GM12878 (cell line): ENCODE results near the gene MBD2. TPM values are rescaled to one million over a fixed set of nuclear protein-coding genes. Genes with fewer than 3 reads are reported as not detected.

Source experiments
- ATAC-seq: fragments of 200-7000 bp; cut with Tn5 transposase; 3 replicates; pipeline ENCODE4 v1.9.1; 2020; ENCODE audit warnings: mild to moderate bottlenecking, moderate library complexity
- BruUV-seq: library from RNA; stranded (reverse); fragments of 400-500 nt; replicated peaks from 2 replicates; lab custom pipeline; 2021; lab: Mats Ljungman, UMichigan
- CTCF ChIA-PET: fragments of 300-600 bp; sonication (Branson Sonifier 250); formaldehyde crosslinking; extraction: SDS; loops from one replicate; lab custom pipeline; 2021; ENCODE audit warnings: inconsistent platforms; lab: Yijun Ruan, JAX
- POLR2A ChIA-PET: fragments of 350-600 bp; formaldehyde crosslinking; extraction: SDS; loops from one replicate; lab custom pipeline; 2021; ENCODE audit warnings: inconsistent platforms; lab: Charles Lee
- RAD21 ChIA-PET: fragments of 300-600 bp; sonication (Branson Sonifier 250); formaldehyde crosslinking; loops from one replicate; lab custom pipeline; 2023; ENCODE audit warnings: antibody characterized with exemption; ENCODE audit not compliant: unreplicated experiment; lab: Charles Lee
- SMC1A ChIA-PET: fragments of 300-600 bp; sonication (Branson Sonifier 250); formaldehyde crosslinking; loops from one replicate; lab custom pipeline; 2023; ENCODE audit not compliant: unreplicated experiment, uncharacterized antibody; lab: Charles Lee
- DNase-seq: peaks from one replicate; pipeline ENCODE4 v3.0.0-alpha.2; 2011; ENCODE audit warnings: low read depth, low spot score
- FAIRE-seq: peaks from 3 replicates; lab custom pipeline; 2011; peaks lifted over from hg19 to GRCh38; lab: Jason Lieb, UNC
- H2AFZ ChIP-seq: 2 replicates; pipeline ENCODE4 v1.6.0; 2011; ENCODE audit warnings: low read depth, low read length, control low read depth; ENCODE audit not compliant: control insufficient read depth
- H3K27ac ChIP-seq: 2 replicates; pipeline ENCODE4 v1.5.1; 2011; ENCODE audit warnings: control low read depth; ENCODE audit not compliant: control insufficient read depth, insufficient read depth
- H3K27me3 ChIP-seq, 2 experiments: replicated peaks in 1 of 2; 2 replicates each; pipeline versions ENCODE4 v1.6.0 to v1.6.1; 2011; ENCODE audit warnings: low read length in 1 of 2; ENCODE audit not compliant: control insufficient read depth in 2 of 2, insufficient read depth in 2 of 2
- H3K36me3 ChIP-seq, 2 experiments: 2 replicates each; pipeline ENCODE4 v1.5.1; 2011; ENCODE audit warnings: low read length in 1 of 2; ENCODE audit not compliant: control insufficient read depth in 2 of 2, insufficient read depth in 2 of 2
- H3K4me1 ChIP-seq: 2 replicates; pipeline ENCODE4 v1.6.1; 2011; ENCODE audit warnings: mild to moderate bottlenecking, low read length, moderate library complexity, mixed read lengths; ENCODE audit not compliant: control insufficient read depth, insufficient read depth
- H3K4me2 ChIP-seq: 2 replicates; pipeline ENCODE4 v1.6.0; 2011; ENCODE audit warnings: control low read depth; ENCODE audit not compliant: control insufficient read depth, insufficient read depth
- H3K4me3 ChIP-seq: fragments of 200-600 bp; sonication (generic); 2 replicates; pipeline ENCODE4 v1.5.1; 2016
- H3K79me2 ChIP-seq: 2 replicates; pipeline ENCODE4 v1.6.0; 2011; ENCODE audit warnings: low read length; ENCODE audit not compliant: control insufficient read depth, insufficient read depth
- H3K9ac ChIP-seq: 2 replicates; pipeline ENCODE4 v1.8.0; 2011; ENCODE audit warnings: low read length, control low read depth, mixed read lengths; ENCODE audit not compliant: control insufficient read depth, insufficient read depth
- H3K9me3 ChIP-seq: replicated peaks from 3 replicates; pipeline ENCODE4 v1.5.1; 2011; ENCODE audit warnings: mild to moderate bottlenecking, low read length; ENCODE audit not compliant: control insufficient read depth, insufficient read depth
- H4K20me1 ChIP-seq: 2 replicates; pipeline ENCODE4 v1.6.0; 2011; ENCODE audit not compliant: control insufficient read depth, insufficient read depth
- NFYA ChIP-seq: IDR thresholded peaks from 2 replicates; pipeline ENCODE4 v1.6.1; 2011; ENCODE audit warnings: low read depth, mild to moderate bottlenecking, low read length, improper control_type of control experiment, borderline replicate concordance
- RAD21 ChIP-seq: IDR thresholded peaks from 2 replicates; pipeline ENCODE4 v1.6.1; 2011; ENCODE audit warnings: mild to moderate bottlenecking, low read depth, low read length, moderate library complexity; ENCODE audit not compliant: insufficient read depth
- RAD51 ChIP-seq: fragments of 450-650 bp; IDR thresholded peaks from 2 replicates; pipeline ENCODE4 v1.6.1; 2016; ENCODE audit warnings: moderate library complexity, mild to moderate bottlenecking, inconsistent platforms
- RUNX3 ChIP-seq: IDR thresholded peaks from 2 replicates; pipeline ENCODE4 v1.6.1; 2012; ENCODE audit warnings: low read length, inconsistent platforms
- SMC3 ChIP-seq: IDR thresholded peaks from 2 replicates; pipeline ENCODE4 v1.6.1; 2011; ENCODE audit warnings: low read length, improper control_type of control experiment, borderline replicate concordance
- SRF ChIP-seq, 2 experiments: IDR thresholded peaks; 2 replicates each; pipeline ENCODE4 v1.6.1; 2011; ENCODE audit warnings: low read depth in 2 of 2, low read length in 2 of 2, mild to moderate bottlenecking in 1 of 2, moderate library complexity in 1 of 2
- YY1 ChIP-seq: IDR thresholded peaks from 2 replicates; pipeline ENCODE4 v1.6.1; 2011; ENCODE audit warnings: low read depth, mild to moderate bottlenecking, low read length
- WGBS: methylation state at CpG from one replicate; pipeline ENCODE4 v1.1.6; 2016; ENCODE audit warnings: low lambda C conversion rate; ENCODE audit not compliant: insufficient replicate concordance, insufficient coverage; ENCODE audit errors: missing lambda C conversion rate; 5-methylcytosine and 5-hydroxymethylcytosine counted together
- in situ Hi-C: fragments of 300-500 bp; cut with MboI; formaldehyde crosslinking; loops from 9 replicates; pipeline ENCODE4 v1.14.3; 2018; ENCODE audit warnings: mixed read lengths
- intact Hi-C: fragments of 100-400 bp; cut with micrococcal nuclease; formaldehyde crosslinking; loops from one replicate; pipeline ENCODE4 v1.14.2; 2022; ENCODE audit not compliant: unreplicated experiment
- polyA plus RNA-seq, 11 experiments: library from polyadenylated mRNA; depleted of rRNA in 4 of 11; unstranded in 6 of 11; stranded (reverse) in 5 of 11; fragments of >200 nt; fragmentation: Nextera tagmentation in 4 of 11; fragmentation: Illumina TruSeq in 1 of 11; extraction: Ambion mirVana in 4 of 11; extraction: Trizol in 1 of 11; gene quantifications; 1 replicate in 1 of 11; 2 replicates in 10 of 11; pipeline versions ENCODE4 v1.2.1 to v1.2.3, GENCODE V29; 2011 to 2016; ENCODE audit warnings: inconsistent platforms in 2 of 11, missing spikeins in 2 of 11, low read depth in 1 of 11
- total RNA-seq, 4 experiments: library from RNA; depleted of rRNA in 3 of 4; stranded (reverse); fragments of >200 nt in 3 of 4; fragmentation: Illumina TruSeq in 1 of 4; extraction: Trizol in 1 of 4; gene quantifications; 2 replicates each; pipeline versions ENCODE4 v1.2.1 to v1.2.3, GENCODE V29; 2013 to 2021
- TF ChIP-seq, protein P1 (sequence below): fragments of 450-650 bp; IDR thresholded peaks from 2 replicates; pipeline ENCODE4 v1.6.1; 2017; ENCODE audit warnings: mild to moderate bottlenecking, low read depth, inconsistent platforms; ENCODE audit not compliant: poor library complexity, severe bottlenecking
- TF ChIP-seq, protein P2 (sequence below), 3 experiments: IDR thresholded peaks in 2 of 3; conservative IDR thresholded peaks in 1 of 3; 2 replicates each; pipeline ENCODE4 v1.5.1; 2011; ENCODE audit warnings: low read depth in 3 of 3, low read length in 3 of 3, mild to moderate bottlenecking in 3 of 3, control low read depth in 2 of 3, moderate library complexity in 2 of 3, inconsistent platforms in 1 of 3, mixed read lengths in 1 of 3; ENCODE audit not compliant: control insufficient read depth in 2 of 3, insufficient read depth in 1 of 3; ENCODE audit errors: extremely low read depth in 1 of 3
- TF ChIP-seq, protein P3 (sequence below): IDR thresholded peaks from 2 replicates; pipeline ENCODE4 v1.6.1; 2011; ENCODE audit warnings: borderline replicate concordance, low read depth, mild to moderate bottlenecking, moderate library complexity, mixed read lengths, low read length; ENCODE audit not compliant: insufficient read depth; ENCODE audit errors: extremely low read length
- TF ChIP-seq, protein P4 (sequence below): fragments of 150-350 bp; IDR thresholded peaks from 2 replicates; pipeline ENCODE4 v1.6.1; 2014; ENCODE audit warnings: mild to moderate bottlenecking, low read depth, low read length

MBD2 gene
- total and polyA plus RNA-seq, 10 of the 15 experiments (the other 5 are each of a cell fraction or from before 2014, with no cell fraction given), result 24.1 to 276 (median 57.9) TPM

DNA sequence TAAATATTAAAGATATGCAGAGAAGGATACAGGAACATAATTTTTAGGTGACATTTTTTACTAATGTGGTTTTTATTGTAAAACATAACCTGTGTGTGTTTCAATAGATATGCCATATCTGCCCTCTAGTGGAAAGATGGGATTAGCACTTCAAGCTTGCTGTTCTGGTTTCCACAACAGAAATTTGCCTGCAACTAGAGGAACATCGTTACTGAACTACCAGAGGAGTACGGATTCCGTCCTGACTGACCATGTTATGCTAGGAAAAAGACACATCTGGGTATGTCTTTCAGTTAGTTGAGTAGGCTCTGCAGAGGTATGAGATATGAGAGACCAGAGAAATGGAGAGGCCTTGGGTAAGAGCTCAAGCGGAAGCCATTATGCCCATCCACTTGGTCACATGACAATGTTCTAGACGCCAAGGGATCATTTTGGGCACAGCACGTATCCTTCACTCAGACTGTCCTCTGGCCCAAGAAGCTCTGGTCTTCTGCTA is 104.9 kb downstream of the MBD2 start:
- H3K9me3 ChIP-seq, result no peaks in the 10 kb centered on the region
- no peak overlapping the region for H3K9ac ChIP-seq
- peak overlapping the region; percentile 65; the same call in 1 of the 2 replicates for H3K4me2 ChIP-seq
- BruUV-seq, result no TSS peak
- SMC1A ChIA-PET, result interaction anchor here (0.7 to 1.8 kb wide), 25 partner anchors 9 to 555 kb away, joined by 3 to 22 read pairs (median 4); partner anchors contain the start of gene POLI
- WGBS, result 8% methylated on average over 6 of the region's 6 CpGs
- intact Hi-C loops (loop anchor here (1.0 to 5.0 kb wide), 4 partner anchors 210 to 553 kb away; no protein-coding TSS in a partner anchor), in situ Hi-C loops (loop anchor here (5.0 kb wide), 2 partner anchors 212 to 552 kb away; no protein-coding TSS in a partner anchor)
- ATAC-seq (peak; percentile 96), DNase-seq (peak; percentile 59), FAIRE-seq (no peak)
- H4K20me1 ChIP-seq, result no peaks in the 10 kb centered on the region
- no peaks in the 10 kb centered on the region for H3K79me2 ChIP-seq
- H2AFZ ChIP-seq, result peak overlapping the region; percentile 98
- POLR2A ChIA-PET, result no interaction called here
- no peak overlapping the region for H3K4me3 ChIP-seq
- H3K27me3 ChIP-seq, result no peaks in the 10 kb centered on the region
- CTCF ChIA-PET, result interaction anchor here (0.6 to 7.5 kb wide), 47 partner anchors 9 to 553 kb away, joined by 3 to 75 read pairs (median 4); no protein-coding TSS in a partner anchor
- no peak overlapping the region for H3K27ac ChIP-seq
- H3K4me1 ChIP-seq, result no peaks in the 10 kb centered on the region
- no peaks in the 10 kb centered on the region for H3K36me3 ChIP-seq
- RAD21 ChIA-PET, result interaction anchor here (0.7 to 2.2 kb wide), 18 partner anchors 8 to 556 kb away, joined by 3 to 23 read pairs (median 4); partner anchors contain the start of gene POLI
- TF ChIP-seq RAD21 (peak; percentile 84), SRF (IDR thresholded peaks at IDR 0.05; ENCODE audit: low read depth in 2 of 2, low read length in 2 of 2) (no peak), SMC3 (peak; percentile 76; the same call in 1 of the 2 replicates), RAD51 (peak; percentile 76; the same call in 1 of the 2 replicates), RUNX3 (peak; percentile 29; the same call in 1 of the 2 replicates), NFYA (no peak), YY1 (peak; percentile 86)
- TF ChIP-seq, protein P1, sequence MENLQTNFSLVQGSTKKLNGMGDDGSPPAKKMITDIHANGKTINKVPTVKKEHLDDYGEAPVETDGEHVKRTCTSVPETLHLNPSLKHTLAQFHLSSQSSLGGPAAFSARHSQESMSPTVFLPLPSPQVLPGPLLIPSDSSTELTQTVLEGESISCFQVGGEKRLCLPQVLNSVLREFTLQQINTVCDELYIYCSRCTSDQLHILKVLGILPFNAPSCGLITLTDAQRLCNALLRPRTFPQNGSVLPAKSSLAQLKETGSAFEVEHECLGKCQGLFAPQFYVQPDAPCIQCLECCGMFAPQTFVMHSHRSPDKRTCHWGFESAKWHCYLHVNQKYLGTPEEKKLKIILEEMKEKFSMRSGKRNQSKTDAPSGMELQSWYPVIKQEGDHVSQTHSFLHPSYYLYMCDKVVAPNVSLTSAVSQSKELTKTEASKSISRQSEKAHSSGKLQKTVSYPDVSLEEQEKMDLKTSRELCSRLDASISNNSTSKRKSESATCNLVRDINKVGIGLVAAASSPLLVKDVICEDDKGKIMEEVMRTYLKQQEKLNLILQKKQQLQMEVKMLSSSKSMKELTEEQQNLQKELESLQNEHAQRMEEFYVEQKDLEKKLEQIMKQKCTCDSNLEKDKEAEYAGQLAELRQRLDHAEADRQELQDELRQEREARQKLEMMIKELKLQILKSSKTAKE, result peak; percentile 30
- TF ChIP-seq, protein P2, sequence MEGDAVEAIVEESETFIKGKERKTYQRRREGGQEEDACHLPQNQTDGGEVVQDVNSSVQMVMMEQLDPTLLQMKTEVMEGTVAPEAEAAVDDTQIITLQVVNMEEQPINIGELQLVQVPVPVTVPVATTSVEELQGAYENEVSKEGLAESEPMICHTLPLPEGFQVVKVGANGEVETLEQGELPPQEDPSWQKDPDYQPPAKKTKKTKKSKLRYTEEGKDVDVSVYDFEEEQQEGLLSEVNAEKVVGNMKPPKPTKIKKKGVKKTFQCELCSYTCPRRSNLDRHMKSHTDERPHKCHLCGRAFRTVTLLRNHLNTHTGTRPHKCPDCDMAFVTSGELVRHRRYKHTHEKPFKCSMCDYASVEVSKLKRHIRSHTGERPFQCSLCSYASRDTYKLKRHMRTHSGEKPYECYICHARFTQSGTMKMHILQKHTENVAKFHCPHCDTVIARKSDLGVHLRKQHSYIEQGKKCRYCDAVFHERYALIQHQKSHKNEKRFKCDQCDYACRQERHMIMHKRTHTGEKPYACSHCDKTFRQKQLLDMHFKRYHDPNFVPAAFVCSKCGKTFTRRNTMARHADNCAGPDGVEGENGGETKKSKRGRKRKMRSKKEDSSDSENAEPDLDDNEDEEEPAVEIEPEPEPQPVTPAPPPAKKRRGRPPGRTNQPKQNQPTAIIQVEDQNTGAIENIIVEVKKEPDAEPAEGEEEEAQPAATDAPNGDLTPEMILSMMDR (IDR thresholded peaks at IDR 0.05 in 2 of 3, conservative IDR thresholded peaks at IDR 0.05 in 1 of 3; ENCODE audit: control insufficient read depth in 2 of 3, extremely low read depth in 1 of 3, insufficient read depth in 1 of 3, low read depth in 3 of 3, low read length in 3 of 3), result peak; percentile 74 to 85 (median 79)
- TF ChIP-seq, protein P3, sequence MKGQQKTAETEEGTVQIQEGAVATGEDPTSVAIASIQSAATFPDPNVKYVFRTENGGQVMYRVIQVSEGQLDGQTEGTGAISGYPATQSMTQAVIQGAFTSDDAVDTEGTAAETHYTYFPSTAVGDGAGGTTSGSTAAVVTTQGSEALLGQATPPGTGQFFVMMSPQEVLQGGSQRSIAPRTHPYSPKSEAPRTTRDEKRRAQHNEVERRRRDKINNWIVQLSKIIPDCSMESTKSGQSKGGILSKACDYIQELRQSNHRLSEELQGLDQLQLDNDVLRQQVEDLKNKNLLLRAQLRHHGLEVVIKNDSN, result peak; percentile 56
- TF ChIP-seq, protein P4, sequence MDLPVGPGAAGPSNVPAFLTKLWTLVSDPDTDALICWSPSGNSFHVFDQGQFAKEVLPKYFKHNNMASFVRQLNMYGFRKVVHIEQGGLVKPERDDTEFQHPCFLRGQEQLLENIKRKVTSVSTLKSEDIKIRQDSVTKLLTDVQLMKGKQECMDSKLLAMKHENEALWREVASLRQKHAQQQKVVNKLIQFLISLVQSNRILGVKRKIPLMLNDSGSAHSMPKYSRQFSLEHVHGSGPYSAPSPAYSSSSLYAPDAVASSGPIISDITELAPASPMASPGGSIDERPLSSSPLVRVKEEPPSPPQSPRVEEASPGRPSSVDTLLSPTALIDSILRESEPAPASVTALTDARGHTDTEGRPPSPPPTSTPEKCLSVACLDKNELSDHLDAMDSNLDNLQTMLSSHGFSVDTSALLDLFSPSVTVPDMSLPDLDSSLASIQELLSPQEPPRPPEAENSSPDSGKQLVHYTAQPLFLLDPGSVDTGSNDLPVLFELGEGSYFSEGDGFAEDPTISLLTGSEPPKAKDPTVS, result no peak
